ENCODE data around the gene ABCB6. TPM values are rescaled to one million over a fixed set of nuclear protein-coding genes. Genes with fewer than 3 reads are reported as not detected.

Gene ABCB6
- total and polyA plus RNA-seq, 10 of the 15 experiments (the other 5 are each of a cell fraction or from before 2014, with no cell fraction given), result 2.3 to 22.1 (median 13.8) TPM

GRCh38 chr2:219163156-219163555 lies 55.6 kb downstream of the ABCB6 start:
- H3K4me1 ChIP-seq (ENCODE audit: control insufficient read depth, insufficient read depth, low read length), result peaks cover 4% of the 10 kb centered on the region; the same call in 1 of the 2 replicates
- no peaks in the 10 kb centered on the region for H3K9me3 ChIP-seq (replicated peaks; ENCODE audit: control insufficient read depth, insufficient read depth, low read length)
- peaks cover 2% of the 10 kb centered on the region for H3K79me2 ChIP-seq (ENCODE audit: control insufficient read depth, insufficient read depth, low read length)
- H4K20me1 ChIP-seq (ENCODE audit: control insufficient read depth, insufficient read depth), result no peaks in the 10 kb centered on the region
- RAD21 ChIA-PET (ENCODE audit: unreplicated experiment), result no interaction called here
- SMC1A ChIA-PET (ENCODE audit: uncharacterized antibody, unreplicated experiment), result interaction anchor here (1.1 kb wide), 1 partner anchor 48 kb away, joined by 3 read pairs; no protein-coding TSS in a partner anchor
- no peak overlapping the region for H2AFZ ChIP-seq (ENCODE audit: control insufficient read depth, low read depth, low read length)
- no peak overlapping the region for H3K4me2 ChIP-seq (ENCODE audit: control insufficient read depth, insufficient read depth)
- no peak for FAIRE-seq
- no peak overlapping the region for H3K4me3 ChIP-seq
- no peaks in the 10 kb centered on the region for H3K36me3 ChIP-seq (ENCODE audit: control insufficient read depth in 2 of 2, insufficient read depth in 2 of 2, low read length in 1 of 2)
- in situ Hi-C loops (cut with MboI) (no loop called here), intact Hi-C loops (cut with micrococcal nuclease; ENCODE audit: unreplicated experiment) (loop anchor here (5.0 kb wide), 1 partner anchor 224 kb away; the partner anchor contains the start of gene DNPEP)
- no peak for ATAC-seq
- WGBS (ENCODE audit: insufficient coverage, insufficient replicate concordance, low lambda C conversion rate, missing lambda C conversion rate), result 74% methylated on average over 6 of the region's 6 CpGs
- H3K27me3 ChIP-seq (replicated peaks in 1 of 2; ENCODE audit: control insufficient read depth in 2 of 2, insufficient read depth in 2 of 2, low read length in 1 of 2), result no peaks in the 10 kb centered on the region
- no peak overlapping the region for H3K27ac ChIP-seq (ENCODE audit: control insufficient read depth, insufficient read depth)
- TF ChIP-seq YBX1 (IDR thresholded peaks at IDR 0.05) (no peak), ZBTB4 (CRISPR knock-in tag; IDR thresholded peaks at IDR 0.05) (no peak)
- POLR2A ChIA-PET, result interaction anchor here (0.6 kb wide), 2 partner anchors 21 to 26 kb away, joined by 3 to 5 read pairs; no protein-coding TSS in a partner anchor
- BruUV-seq (replicated peaks), result no TSS peak
- DNase-seq (ENCODE audit: low read depth, low spot score), result no peak
- CTCF ChIA-PET, result interaction anchor here (0.9 to 2.6 kb wide), 6 partner anchors 8 to 132 kb away, joined by 3 to 13 read pairs (median 4); no protein-coding TSS in a partner anchor
- no peak overlapping the region for H3K9ac ChIP-seq (ENCODE audit: control insufficient read depth, insufficient read depth, low read length)

- no peaks in the 10 kb centered on the region for H3K36me3 ChIP-seq (ENCODE audit: control insufficient read depth in 2 of 2, insufficient read depth in 2 of 2, low read length in 1 of 2)
- DNase-seq (ENCODE audit: low read depth, low spot score), result no peak
- no peaks in the 10 kb centered on the region for H3K27me3 ChIP-seq (replicated peaks in 1 of 2; ENCODE audit: control insufficient read depth in 2 of 2, insufficient read depth in 2 of 2, low read length in 1 of 2)
- H3K4me3 ChIP-seq, result peak overlapping the region; percentile 85
- CTCF ChIA-PET, result interaction anchor here (1.9 kb wide), 1 partner anchor 86 kb away, joined by 4 read pairs; no protein-coding TSS in a partner anchor
- TF ChIP-seq TCF7 (IDR thresholded peaks at IDR 0.05; ENCODE audit: borderline replicate concordance) (no peak), CBFB (IDR thresholded peaks at IDR 0.05; ENCODE audit: low read depth) (no peak), HDGF (IDR thresholded peaks at IDR 0.05) (no peak), RBBP5 (conservative IDR thresholded peaks at IDR 0.05) (no peak), RAD51 (IDR thresholded peaks at IDR 0.05) (no peak), TCF3 (IDR thresholded peaks at IDR 0.05; ENCODE audit: borderline replicate concordance, insufficient read depth, low read depth, low read length) (no peak), MLLT1 (IDR thresholded peaks at IDR 0.05) (no peak), CEBPB (IDR thresholded peaks at IDR 0.05; ENCODE audit: borderline replicate concordance in 1 of 2, low read depth in 2 of 2, low read length in 2 of 2) (no peak), SP1 (IDR thresholded peaks at IDR 0.05; ENCODE audit: low read depth, low read length) (no peak), RFX5 (IDR thresholded peaks at IDR 0.05; ENCODE audit: low read depth, low read length) (no peak), NR2C2 (IDR thresholded peaks at IDR 0.05; ENCODE audit: borderline replicate concordance, control insufficient read depth, insufficient read length, low read depth) (no peak), STAT1 (conservative IDR thresholded peaks at IDR 0.05) (no peak)
- H3K9ac ChIP-seq (ENCODE audit: control insufficient read depth, insufficient read depth, low read length), result peak overlapping the region; percentile 80; the same call in 1 of the 2 replicates
- H3K9me3 ChIP-seq (replicated peaks; ENCODE audit: control insufficient read depth, insufficient read depth, low read length), result no peaks in the 10 kb centered on the region
- intact Hi-C loops (cut with micrococcal nuclease; ENCODE audit: unreplicated experiment) (loop anchor here (2.0 to 5.0 kb wide), 2 partner anchors 94 to 226 kb away; partner anchors contain the start of gene DNPEP), in situ Hi-C loops (cut with MboI) (no loop called here)
- H4K20me1 ChIP-seq (ENCODE audit: control insufficient read depth, insufficient read depth), result no peaks in the 10 kb centered on the region
- POLR2A ChIA-PET, result no interaction called here
- RAD21 ChIA-PET (ENCODE audit: unreplicated experiment), result interaction anchor here (3.4 kb wide), 1 partner anchor 134 kb away, joined by 30 read pairs; no protein-coding TSS in a partner anchor
- H3K4me1 ChIP-seq (ENCODE audit: control insufficient read depth, insufficient read depth, low read length), result peaks cover 4% of the 10 kb centered on the region; the same call in 1 of the 2 replicates
- H3K79me2 ChIP-seq (ENCODE audit: control insufficient read depth, insufficient read depth, low read length), result peaks cover 2% of the 10 kb centered on the region
- H3K4me2 ChIP-seq (ENCODE audit: control insufficient read depth, insufficient read depth), result peak overlapping the region; percentile 96
- no peak overlapping the region; the same call in 1 of the 2 replicates for H3K27ac ChIP-seq (ENCODE audit: control insufficient read depth, insufficient read depth)
- no peak overlapping the region; the same call in 1 of the 2 replicates for H2AFZ ChIP-seq (ENCODE audit: control insufficient read depth, low read depth, low read length)
- no TSS peak for BruUV-seq (replicated peaks)
- no peak for ATAC-seq
- SMC1A ChIA-PET (ENCODE audit: uncharacterized antibody, unreplicated experiment), result no interaction called here
- 37% methylated on average over 4 of the region's 4 CpGs for WGBS (ENCODE audit: insufficient coverage, insufficient replicate concordance, low lambda C conversion rate, missing lambda C conversion rate)
- no peak for FAIRE-seq
These were observed 57.7 kb downstream of the ABCB6 start for GRCh38 chr2:219161097-219161496.

Data from GM12878 (cell line).